Lower leg skin (tissue), 4 donors: Measurements from ENCODE around the gene COTL1. TPM values are rescaled to one million over a fixed set of nuclear protein-coding genes. Genes with fewer than 3 reads are reported as not detected.
"Not testable (repeated sequence)": the region's sequence is repeated elsewhere in the genome, so short reads cannot be mapped to it uniquely, and the experiment has no call there.

Experiments
- DNase-seq, 2 donors: peaks; one replicate each; pipeline ENCODE4 v3.0.0-alpha.2; 2019; ENCODE audit warnings: low spot score in 2 of 2
- H3K4me3 ChIP-seq: fragments of 200-600 bp; sonication (generic); 2 replicates; pipeline ENCODE4 v1.5.1; 2017; ENCODE audit warnings: mild to moderate bottlenecking, low read depth; ENCODE audit not compliant: poor library complexity, severe bottlenecking
- CTCF ChIP-seq, 3 donors: fragments of 450-650 bp; IDR thresholded peaks; one replicate each; pipeline ENCODE4 v1.5.1; 2016; ENCODE audit warnings: antibody characterized with exemption in 3 of 3, mild to moderate bottlenecking in 3 of 3, moderate library complexity in 2 of 3
- POLR2A ChIP-seq, 2 donors: fragments of 450-650 bp; IDR thresholded peaks; one replicate each; pipeline ENCODE4 v1.6.1; 2016 to 2017; ENCODE audit warnings: antibody characterized with exemption in 2 of 2, mild to moderate bottlenecking in 1 of 2, moderate library complexity in 1 of 2
- WGBS, 2 donors: methylation state at CpG; one replicate each; pipeline ENCODE4 v1.1.5; 2018; 5-methylcytosine and 5-hydroxymethylcytosine counted together
- intact Hi-C: fragments of 100-400 bp; cut with DNase I; formaldehyde crosslinking; loops from one replicate; pipeline ENCODE4 v1.15.0; 2023; ENCODE audit warnings: low total_unique reads
- total RNA-seq, 4 donors: library from RNA; depleted of rRNA; stranded (reverse); fragments of >200 nt; gene quantifications; one replicate each; pipeline ENCODE4 v1.1.0, GENCODE V29; 2016

The COTL1 gene
- total RNA-seq, 4 donors from 2014 or later, result 6.5 to 25.7 (median 9.8) TPM

GRCh38 chr16:84560269-84560668 lies 57.6 kb downstream of the COTL1 start:
- no peak for DNase-seq
- no peak overlapping the region for H3K4me3 ChIP-seq
- 80 to 88% methylated on average over 5 of the region's 5 CpGs for WGBS, 2 donors
- intact Hi-C loops, result no loop called here
- TF ChIP-seq POLR2A (IDR thresholded peaks at IDR 0.05) (no peak), CTCF (IDR thresholded peaks at IDR 0.05) (no peak)

GRCh38 chr16:84559311-84559932 lies 58.5 kb downstream of the COTL1 start:
- intact Hi-C loops, result no loop called here
- DNase-seq, result no peak
- TF ChIP-seq POLR2A (IDR thresholded peaks at IDR 0.05) (no peak), CTCF (IDR thresholded peaks at IDR 0.05) (no peak)
- H3K4me3 ChIP-seq, result no peak overlapping the region
- 49 to 51% methylated on average over 8 to 14 of the region's 14 CpGs for WGBS, 2 donors

- WGBS, 2 donors, result 79 to 83% methylated on average over 5 of the region's 5 CpGs
- H3K4me3 ChIP-seq, DNase-seq, intact Hi-C loops: not testable (repeated sequence)
Observed at GRCh38 chr16:84558850-84559249, 59.0 kb downstream of the COTL1 start.

GRCh38 chr16:84557504-84557903 lies 60.4 kb downstream of the COTL1 start:
- no peak for DNase-seq
- H3K4me3 ChIP-seq, result no peak overlapping the region
- intact Hi-C loops, result no loop called here
- WGBS, 2 donors, result 82 to 84% methylated on average over 6 of the region's 6 CpGs
- TF ChIP-seq CTCF (IDR thresholded peaks at IDR 0.05), result no peak
- TF ChIP-seq POLR2A (IDR thresholded peaks at IDR 0.05), result no peak

GRCh38 chr16:84557059-84557458 lies 60.8 kb downstream of the COTL1 start:
- no peak overlapping the region for H3K4me3 ChIP-seq
- intact Hi-C loops, result no loop called here
- no peak for DNase-seq
- 56 to 58% methylated on average over 6 of the region's 6 CpGs for WGBS, 2 donors
- TF ChIP-seq CTCF (IDR thresholded peaks at IDR 0.05), result no peak

GRCh38 chr16:84555418-84556196 lies 62.3 kb downstream of the COTL1 start:
- no peak for DNase-seq
- 48 to 52% methylated on average over 19 of the region's 19 CpGs for WGBS, 2 donors
- no peak for TF ChIP-seq CTCF (IDR thresholded peaks at IDR 0.05)
- TF ChIP-seq POLR2A (IDR thresholded peaks at IDR 0.05), result no peak
- H3K4me3 ChIP-seq, result no peak overlapping the region
- intact Hi-C loops, result no loop called here
